ENCODE results near the gene LRGUK.

DNA sequence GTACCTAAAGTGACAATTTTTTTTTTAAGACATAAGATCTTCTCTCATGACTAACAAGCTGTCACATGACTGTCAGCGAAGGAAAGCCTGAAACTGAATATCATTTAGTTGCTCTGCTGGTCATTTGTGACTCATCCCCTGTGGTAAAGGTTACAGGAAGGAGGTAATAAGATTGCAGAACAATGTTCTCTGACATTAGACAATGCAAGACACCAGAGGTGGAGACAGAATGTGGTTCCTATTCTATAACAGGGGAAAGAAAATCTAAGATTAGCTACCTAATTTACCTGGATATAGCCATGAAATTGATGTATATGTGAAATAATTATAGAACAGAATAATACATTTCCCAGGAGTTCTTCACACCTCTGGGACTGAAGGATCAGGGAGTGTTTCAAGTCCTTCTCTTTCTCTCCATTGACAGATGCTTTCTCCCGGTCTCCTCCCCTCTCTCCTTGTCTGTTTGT is 47.7 kb downstream of the LRGUK start:
- TF ChIP-seq, protein P1, sequence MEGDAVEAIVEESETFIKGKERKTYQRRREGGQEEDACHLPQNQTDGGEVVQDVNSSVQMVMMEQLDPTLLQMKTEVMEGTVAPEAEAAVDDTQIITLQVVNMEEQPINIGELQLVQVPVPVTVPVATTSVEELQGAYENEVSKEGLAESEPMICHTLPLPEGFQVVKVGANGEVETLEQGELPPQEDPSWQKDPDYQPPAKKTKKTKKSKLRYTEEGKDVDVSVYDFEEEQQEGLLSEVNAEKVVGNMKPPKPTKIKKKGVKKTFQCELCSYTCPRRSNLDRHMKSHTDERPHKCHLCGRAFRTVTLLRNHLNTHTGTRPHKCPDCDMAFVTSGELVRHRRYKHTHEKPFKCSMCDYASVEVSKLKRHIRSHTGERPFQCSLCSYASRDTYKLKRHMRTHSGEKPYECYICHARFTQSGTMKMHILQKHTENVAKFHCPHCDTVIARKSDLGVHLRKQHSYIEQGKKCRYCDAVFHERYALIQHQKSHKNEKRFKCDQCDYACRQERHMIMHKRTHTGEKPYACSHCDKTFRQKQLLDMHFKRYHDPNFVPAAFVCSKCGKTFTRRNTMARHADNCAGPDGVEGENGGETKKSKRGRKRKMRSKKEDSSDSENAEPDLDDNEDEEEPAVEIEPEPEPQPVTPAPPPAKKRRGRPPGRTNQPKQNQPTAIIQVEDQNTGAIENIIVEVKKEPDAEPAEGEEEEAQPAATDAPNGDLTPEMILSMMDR (IDR thresholded peaks at IDR 0.05): no peak
- no peak for TF ChIP-seq POLR2A (IDR thresholded peaks at IDR 0.05)

Measured in esophagus squamous epithelium (tissue), 4 donors.